Measurements from ENCODE around the gene SHROOM3.

Gene SHROOM3

DNA sequence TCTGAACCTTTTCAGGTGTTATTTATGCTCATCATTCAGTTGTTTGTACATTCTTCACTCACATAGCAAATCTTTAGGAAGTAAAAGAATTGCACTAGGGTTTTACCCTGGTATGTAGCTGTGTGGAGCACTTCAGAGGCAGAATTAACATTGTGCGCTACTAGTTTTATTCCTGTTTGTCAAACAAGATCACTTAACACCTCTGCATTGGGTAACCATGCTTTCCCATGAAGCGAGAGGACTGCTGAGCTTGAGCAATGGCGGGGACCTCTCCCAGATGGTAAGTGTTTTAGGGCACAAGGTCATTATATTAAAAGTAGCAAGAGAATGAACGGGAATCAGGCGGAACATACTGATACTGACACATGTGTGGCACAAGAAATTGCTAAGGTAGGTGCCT lies 59.2 kb downstream of the SHROOM3 start:
- no peak for DNase-seq (ENCODE audit: low read depth in 4 of 4, low spot score in 1 of 4)

DNA sequence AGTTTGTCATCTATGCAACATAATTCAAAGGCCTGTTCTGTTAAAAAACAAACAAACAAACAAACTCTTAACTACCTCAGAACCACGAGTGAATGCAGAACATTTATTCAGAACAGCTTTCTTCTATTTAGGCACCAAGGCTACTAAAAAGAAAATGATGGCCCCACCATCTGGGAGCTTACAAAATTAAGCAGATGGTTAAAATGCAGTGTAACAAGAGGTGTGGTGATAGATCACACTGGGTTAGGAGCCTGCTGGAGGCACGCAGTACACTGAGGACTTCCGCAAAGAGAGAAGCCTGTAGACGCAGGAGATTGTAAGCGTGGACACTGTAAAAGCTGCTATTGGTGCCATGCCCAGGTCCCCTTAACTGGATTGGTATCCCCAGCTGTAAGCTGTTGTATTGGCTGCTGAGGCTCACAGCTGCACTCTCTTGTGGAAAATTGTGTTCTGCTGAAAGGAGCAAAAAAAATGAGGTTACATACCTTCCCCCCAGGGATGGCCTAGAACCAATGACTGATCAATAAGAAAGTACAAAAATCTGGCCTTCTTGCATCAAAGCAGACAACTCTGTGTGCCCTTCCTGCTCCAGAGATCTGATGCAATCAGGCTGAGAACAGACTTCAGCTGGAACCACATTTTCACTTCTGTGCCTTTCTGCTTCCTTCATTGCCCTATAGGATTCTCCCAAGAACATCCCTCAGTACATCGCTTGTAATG lies 60.0 kb downstream of the SHROOM3 start:
- DNase-seq (ENCODE audit: low read depth in 4 of 4, low spot score in 1 of 4) = no peak

DNA sequence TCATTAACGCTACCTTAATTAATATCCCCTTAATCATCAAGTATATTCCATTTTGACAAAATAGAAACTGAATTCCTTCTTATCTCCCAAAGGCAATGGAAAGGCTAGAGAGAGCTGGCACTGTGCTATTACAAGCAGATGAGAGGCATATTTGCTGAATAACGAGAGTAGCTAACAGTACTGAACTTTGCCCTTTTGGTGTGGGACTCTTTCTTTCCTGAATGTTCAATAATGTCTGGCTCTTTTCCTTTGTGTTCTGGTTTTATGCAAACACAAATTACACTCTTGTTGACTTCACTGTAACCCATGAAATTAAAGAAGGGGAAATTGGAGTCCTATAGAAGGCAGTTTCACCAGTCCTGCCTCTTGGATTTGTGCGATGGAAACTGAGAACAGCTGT lies 63.5 kb downstream of the SHROOM3 start:
- DNase-seq (ENCODE audit: low read depth in 4 of 4, low spot score in 1 of 4) = no peak

- no peak for DNase-seq (ENCODE audit: low read depth in 4 of 4, low spot score in 1 of 4)
These were observed 64.4 kb downstream of the SHROOM3 start for GRCh38 chr4:76499461-76499860.

DNA sequence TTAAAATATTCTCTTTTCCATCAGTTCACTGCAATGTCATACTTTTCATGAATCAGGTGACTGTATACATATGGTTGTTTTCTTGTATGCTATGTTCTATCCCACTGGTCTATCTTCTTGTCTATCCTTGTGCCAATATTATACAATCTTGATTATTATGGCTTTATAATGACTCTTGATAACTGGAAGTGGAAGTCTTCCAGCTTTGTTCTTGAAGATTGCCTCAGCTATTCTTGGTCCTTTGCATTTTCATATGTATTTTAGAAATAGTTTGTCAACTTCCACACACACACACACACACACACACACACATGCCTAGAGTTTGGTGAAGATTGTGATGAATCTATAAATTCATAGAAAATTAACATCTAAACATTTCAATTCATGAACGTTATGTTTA lies 67.9 kb downstream of the SHROOM3 start:
- DNase-seq (ENCODE audit: low read depth in 4 of 4, low spot score in 1 of 4) = no peak

DNA sequence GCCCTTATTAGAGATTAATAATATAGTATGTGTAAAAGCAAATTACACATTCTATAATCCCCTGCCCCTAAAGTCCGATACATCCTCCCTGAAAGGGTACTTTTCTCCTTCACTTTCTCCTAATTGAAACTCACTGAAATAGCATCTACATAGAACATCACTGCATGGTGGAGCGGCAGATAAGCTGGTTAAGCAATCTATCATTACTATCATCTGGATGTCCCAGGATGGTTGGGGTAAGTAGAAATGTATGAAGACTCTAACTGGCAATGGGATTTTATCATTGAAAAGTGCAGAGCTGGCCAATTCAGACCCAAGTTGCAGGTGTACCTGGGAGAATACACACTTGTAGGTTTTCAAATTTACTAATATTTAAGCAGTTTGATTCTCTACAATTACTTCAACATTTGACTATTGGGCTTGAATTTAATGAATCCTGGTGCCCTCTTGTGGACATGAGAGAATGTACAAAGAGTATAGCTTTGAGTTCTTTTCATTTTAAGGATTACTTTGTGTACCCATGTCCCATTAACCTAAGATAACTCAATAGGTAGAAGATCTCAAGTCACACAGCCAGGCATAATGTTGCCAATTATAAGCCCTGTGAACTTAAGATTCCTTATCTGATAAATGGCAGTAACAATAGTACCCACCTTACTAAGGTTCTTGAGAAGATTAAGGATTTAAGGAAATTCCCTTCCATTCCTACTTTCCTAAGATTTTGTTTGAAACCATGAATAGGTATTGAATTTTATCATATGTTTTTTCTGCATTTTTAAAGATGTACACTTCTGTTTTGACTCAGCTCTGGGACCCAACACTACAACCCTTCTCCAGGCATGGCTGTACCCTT lies 69.8 kb downstream of the SHROOM3 start:
- DNase-seq (ENCODE audit: low read depth in 4 of 4, low spot score in 1 of 4) = no peak

- DNase-seq (ENCODE audit: low read depth in 4 of 4, low spot score in 1 of 4) = no peak
These were observed 76.9 kb downstream of the SHROOM3 start for GRCh38 chr4:76511947-76512346.

DNA sequence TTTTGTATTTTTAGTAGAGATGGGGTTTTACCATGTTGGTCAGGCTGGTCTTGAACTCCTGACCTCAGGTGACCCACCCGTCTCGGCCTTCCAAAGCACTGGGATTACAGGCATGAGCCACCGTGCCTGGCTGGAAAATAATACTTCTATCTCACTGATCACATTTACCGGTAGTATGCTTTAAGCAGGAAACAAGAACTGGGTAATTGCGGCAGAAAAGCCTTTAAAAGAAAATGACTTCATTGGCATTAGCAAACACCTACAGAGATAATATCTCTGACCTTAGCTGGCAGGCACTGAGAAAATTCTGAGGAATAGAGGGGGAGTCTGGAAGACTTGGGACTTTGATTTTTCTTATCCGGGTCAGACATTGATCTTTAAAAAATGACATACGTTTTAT lies 78.5 kb downstream of the SHROOM3 start:
- no peak for DNase-seq (ENCODE audit: low read depth in 4 of 4, low spot score in 1 of 4)

DNA sequence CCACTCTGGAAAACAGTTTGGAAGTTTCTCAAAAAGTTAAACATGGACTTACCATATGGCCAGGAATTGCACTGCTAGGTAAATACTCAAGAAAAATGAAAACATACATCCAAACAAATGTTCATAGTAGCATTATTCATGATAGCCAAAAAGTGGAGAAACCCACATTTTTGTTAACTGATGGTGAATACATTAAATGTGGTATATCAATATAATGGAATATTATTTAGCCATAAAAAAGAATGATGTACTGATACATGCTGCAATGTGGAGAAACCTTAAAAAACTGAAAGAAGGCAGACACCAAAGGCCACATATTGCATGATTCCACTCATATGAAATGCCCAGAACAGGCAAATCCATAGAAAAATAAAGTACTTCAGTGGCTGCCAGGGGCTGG lies 79.1 kb downstream of the SHROOM3 start:
- DNase-seq (ENCODE audit: low read depth in 4 of 4, low spot score in 1 of 4) = no peak

GRCh38 chr4:76515975-76516843 lies 81.2 kb downstream of the SHROOM3 start:
- no peak for DNase-seq (ENCODE audit: low read depth in 4 of 4, low spot score in 1 of 4)

DNA sequence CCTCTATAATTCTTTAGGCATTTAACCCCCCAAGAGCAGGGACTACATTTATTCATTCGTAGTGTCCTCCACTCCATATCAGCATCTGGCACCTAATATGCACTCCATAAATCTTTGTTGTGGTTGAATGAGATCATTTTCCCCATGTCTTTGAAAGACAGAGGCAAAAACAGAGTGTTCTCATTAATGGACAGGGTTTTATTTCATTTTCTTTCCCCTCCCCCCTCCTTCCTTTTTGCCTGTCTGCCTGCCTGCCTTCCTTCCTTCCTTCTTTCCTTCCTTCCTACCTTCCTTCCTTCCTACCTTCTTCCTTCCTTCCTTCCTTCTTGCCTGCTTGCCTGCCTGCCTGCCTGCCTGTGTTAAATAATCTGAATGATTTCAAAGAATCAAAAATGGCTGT lies 83.2 kb downstream of the SHROOM3 start:
- no peak for DNase-seq (ENCODE audit: low read depth in 4 of 4, low spot score in 1 of 4)

- DNase-seq (ENCODE audit: low read depth in 4 of 4, low spot score in 1 of 4) = no peak
These were observed 88.6 kb downstream of the SHROOM3 start for GRCh38 chr4:76523593-76523992.

- no peak for DNase-seq (ENCODE audit: low read depth in 4 of 4, low spot score in 1 of 4)
These were observed 90.7 kb downstream of the SHROOM3 start for GRCh38 chr4:76525751-76526150.

- no peak for DNase-seq (ENCODE audit: low read depth in 4 of 4, low spot score in 1 of 4)
These were observed 91.6 kb downstream of the SHROOM3 start for GRCh38 chr4:76526585-76526990.

DNA sequence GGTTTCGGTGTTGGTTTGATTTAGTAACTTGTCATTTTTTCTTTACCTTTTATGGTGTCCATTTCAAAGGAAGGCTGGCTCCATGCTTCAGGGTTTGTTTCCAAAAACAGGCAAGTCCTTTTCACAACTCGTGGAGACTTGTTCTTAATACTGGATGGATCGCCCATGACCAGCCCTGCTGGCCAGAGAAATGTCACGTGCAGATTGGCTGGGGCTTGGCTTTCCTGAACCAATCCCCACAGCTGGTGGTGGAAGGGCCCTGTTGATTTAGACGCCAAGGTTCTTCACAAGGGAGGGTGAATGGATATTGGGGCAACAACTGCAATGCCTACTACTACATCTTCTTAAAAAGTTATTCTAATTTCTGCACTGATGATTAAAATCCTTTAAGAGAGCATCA lies 92.6 kb downstream of the SHROOM3 start:
- DNase-seq (ENCODE audit: low read depth in 4 of 4, low spot score in 1 of 4) = no peak

- no peak for DNase-seq (ENCODE audit: low read depth in 4 of 4, low spot score in 1 of 4)
These were observed 96.6 kb downstream of the SHROOM3 start for GRCh38 chr4:76531597-76531996.

DNA sequence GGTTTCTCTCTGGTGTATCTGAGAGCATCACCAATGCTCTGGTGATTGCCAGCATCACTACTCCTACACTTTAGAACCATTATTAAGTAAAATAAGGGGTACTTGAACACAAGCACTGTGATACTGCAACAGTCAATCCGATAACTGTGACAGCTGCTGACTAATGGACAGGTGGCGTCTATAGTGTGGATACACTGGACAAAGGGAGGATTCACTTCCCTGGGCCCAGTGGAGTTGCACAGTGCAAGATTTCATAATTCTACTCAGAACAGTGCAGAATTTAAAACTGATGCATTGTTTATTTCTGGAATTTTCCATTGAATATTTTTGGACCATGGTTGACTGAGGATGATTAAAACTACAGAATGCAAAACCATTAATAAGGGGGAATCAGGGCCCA lies 97.8 kb downstream of the SHROOM3 start:
- no peak for DNase-seq (ENCODE audit: low read depth in 4 of 4, low spot score in 1 of 4)

- no peak for DNase-seq (ENCODE audit: low read depth in 4 of 4, low spot score in 1 of 4)
These were observed 98.3 kb downstream of the SHROOM3 start for GRCh38 chr4:76533314-76533713.

DNA sequence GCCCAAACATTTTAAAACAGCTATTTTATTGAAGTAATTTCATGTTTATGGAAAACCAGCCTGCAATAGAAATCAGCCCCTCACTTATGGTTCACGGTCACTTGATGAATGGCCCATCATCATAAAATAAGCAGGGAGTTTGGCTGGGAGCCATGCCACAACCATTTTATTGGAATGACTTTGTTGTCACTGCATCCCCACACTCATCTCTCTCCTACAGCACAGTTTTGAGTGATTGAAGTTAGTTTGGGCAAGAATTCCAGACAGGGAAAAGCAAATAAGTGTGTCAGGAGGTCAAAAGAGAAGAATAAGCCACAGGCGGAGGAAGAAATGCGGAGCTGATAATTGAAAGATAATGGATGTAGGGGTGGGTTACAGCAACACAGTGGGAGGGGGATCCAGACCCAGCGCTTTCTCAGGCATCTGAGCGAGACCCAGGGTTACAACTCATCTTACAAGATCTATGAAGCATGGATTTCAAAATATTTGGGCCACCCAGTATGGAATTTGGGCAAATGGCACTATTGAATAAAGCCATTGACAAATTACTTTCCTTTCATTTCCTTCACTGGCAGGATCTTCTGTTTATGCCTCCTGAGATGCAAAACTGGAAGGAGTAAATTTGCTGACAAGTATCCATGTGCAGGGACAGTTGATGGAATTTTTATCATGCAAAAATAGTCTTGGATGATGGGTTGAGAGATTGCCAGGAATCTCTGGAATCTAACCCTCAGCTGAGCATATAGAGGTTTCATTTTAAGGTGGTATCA lies 100.8 kb downstream of the SHROOM3 start:
- DNase-seq (ENCODE audit: low read depth in 4 of 4, low spot score in 1 of 4) = no peak

GRCh38 chr4:76536373-76536689 lies 101.3 kb downstream of the SHROOM3 start:
- no peak for DNase-seq (ENCODE audit: low read depth in 4 of 4, low spot score in 1 of 4)

- no peak for DNase-seq (ENCODE audit: low read depth in 4 of 4, low spot score in 1 of 4)
These were observed 103.3 kb downstream of the SHROOM3 start for GRCh38 chr4:76538296-76538695.
